Measurements from ENCODE around the gene HDAC5.

- TF ChIP-seq CTCF (IDR thresholded peaks at IDR 0.05), result no peak
- TF ChIP-seq POLR2A (IDR thresholded peaks at IDR 0.05), result no peak
These were observed 11.7 kb downstream of the HDAC5 start for GRCh38 chr17:44111777-44112176.
